H1 (cell line): Measurements from ENCODE around the gene SPAG5.

Source experiments
- CBX5 ChIP-seq: fragments of 300-800, 300-1000 bp; sonication (generic); IDR thresholded peaks from 2 replicates; pipeline ENCODE4 v1.7.1; 2016; ENCODE audit warnings: antibody characterized with exemption, low read length, low read depth
- FOSL1 ChIP-seq: IDR thresholded peaks from 2 replicates; pipeline ENCODE4 v1.6.1; 2011; ENCODE audit warnings: mild to moderate bottlenecking, low read depth, low read length, moderate library complexity; ENCODE audit not compliant: insufficient read depth
- GTF2F1 ChIP-seq: IDR thresholded peaks from 2 replicates; pipeline ENCODE4 v1.6.1; 2012; ENCODE audit warnings: low read depth, low read length, improper control_type of control experiment, borderline replicate concordance
- HDAC2 ChIP-seq, 2 experiments: fragments of 300-600 bp in 1 of 2; sonication (generic) in 1 of 2; IDR thresholded peaks; 2 replicates each; pipeline ENCODE4 v1.6.1; 2011 to 2012; ENCODE audit warnings: low read depth in 2 of 2, low read length in 2 of 2, mild to moderate bottlenecking in 2 of 2, moderate library complexity in 2 of 2, borderline replicate concordance in 1 of 2, inconsistent platforms in 1 of 2
- RFX5 ChIP-seq: IDR thresholded peaks from 2 replicates; pipeline ENCODE4 v1.6.1; 2011; ENCODE audit warnings: low read depth, low read length, improper control_type of control experiment, borderline replicate concordance
- TEAD4 ChIP-seq: IDR thresholded peaks from 2 replicates; pipeline ENCODE4 v1.6.1; 2012; ENCODE audit warnings: low read depth, low read length, inconsistent platforms, mixed read lengths
- TF ChIP-seq, protein P1 (sequence below), 3 experiments: IDR thresholded peaks; 1 replicate in 2 of 3; 2 replicates in 1 of 3; pipeline versions ENCODE4 v1.5.1 to v1.6.1; 2011; ENCODE audit warnings: low read length in 3 of 3, mild to moderate bottlenecking in 3 of 3, inconsistent platforms in 2 of 3, low read depth in 1 of 3, moderate library complexity in 1 of 3; ENCODE audit not compliant: insufficient read depth in 1 of 3; ENCODE audit errors: control extremely low read depth in 1 of 3
- TF ChIP-seq, protein P2 (sequence below): IDR thresholded peaks from 2 replicates; pipeline ENCODE4 v1.6.1; 2011; ENCODE audit warnings: low read length, improper control_type of control experiment
- TF ChIP-seq, protein P3 (sequence below): IDR thresholded peaks from 2 replicates; pipeline ENCODE4 v1.6.1; 2012; ENCODE audit warnings: inconsistent platforms

DNA sequence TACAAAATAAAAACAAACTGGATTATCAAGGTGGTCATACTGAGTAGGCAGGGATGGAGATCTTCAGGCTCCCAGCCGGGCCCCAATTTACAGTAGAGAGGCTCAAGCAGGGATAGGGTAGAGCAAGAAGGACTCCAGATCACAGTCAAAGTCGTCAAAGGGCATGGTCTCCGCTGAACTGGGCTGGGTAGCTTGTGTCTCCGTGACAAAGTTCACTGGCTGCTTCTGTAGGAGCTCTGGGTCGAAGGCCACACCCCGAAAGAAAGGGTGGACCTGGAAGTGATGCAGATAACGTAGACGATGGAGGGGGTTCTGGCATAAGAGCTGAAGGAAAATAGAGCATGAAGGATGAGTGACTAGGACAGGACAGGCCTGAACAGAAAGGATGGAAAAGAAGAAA is 11.6 kb upstream of the SPAG5 start:
- TF ChIP-seq RFX5 (no peak), GTF2F1 (no peak), CBX5 (no peak), FOSL1 (no peak), HDAC2 (IDR thresholded peaks at IDR 0.05; ENCODE audit: borderline replicate concordance in 1 of 2, low read depth in 2 of 2, low read length in 2 of 2) (no peak), TEAD4 (no peak)
- TF ChIP-seq, protein P1, sequence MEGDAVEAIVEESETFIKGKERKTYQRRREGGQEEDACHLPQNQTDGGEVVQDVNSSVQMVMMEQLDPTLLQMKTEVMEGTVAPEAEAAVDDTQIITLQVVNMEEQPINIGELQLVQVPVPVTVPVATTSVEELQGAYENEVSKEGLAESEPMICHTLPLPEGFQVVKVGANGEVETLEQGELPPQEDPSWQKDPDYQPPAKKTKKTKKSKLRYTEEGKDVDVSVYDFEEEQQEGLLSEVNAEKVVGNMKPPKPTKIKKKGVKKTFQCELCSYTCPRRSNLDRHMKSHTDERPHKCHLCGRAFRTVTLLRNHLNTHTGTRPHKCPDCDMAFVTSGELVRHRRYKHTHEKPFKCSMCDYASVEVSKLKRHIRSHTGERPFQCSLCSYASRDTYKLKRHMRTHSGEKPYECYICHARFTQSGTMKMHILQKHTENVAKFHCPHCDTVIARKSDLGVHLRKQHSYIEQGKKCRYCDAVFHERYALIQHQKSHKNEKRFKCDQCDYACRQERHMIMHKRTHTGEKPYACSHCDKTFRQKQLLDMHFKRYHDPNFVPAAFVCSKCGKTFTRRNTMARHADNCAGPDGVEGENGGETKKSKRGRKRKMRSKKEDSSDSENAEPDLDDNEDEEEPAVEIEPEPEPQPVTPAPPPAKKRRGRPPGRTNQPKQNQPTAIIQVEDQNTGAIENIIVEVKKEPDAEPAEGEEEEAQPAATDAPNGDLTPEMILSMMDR (IDR thresholded peaks at IDR 0.05; ENCODE audit: control extremely low read depth in 1 of 3, insufficient read depth in 1 of 3, low read depth in 1 of 3, low read length in 3 of 3) = no peak
- TF ChIP-seq, protein P2, sequence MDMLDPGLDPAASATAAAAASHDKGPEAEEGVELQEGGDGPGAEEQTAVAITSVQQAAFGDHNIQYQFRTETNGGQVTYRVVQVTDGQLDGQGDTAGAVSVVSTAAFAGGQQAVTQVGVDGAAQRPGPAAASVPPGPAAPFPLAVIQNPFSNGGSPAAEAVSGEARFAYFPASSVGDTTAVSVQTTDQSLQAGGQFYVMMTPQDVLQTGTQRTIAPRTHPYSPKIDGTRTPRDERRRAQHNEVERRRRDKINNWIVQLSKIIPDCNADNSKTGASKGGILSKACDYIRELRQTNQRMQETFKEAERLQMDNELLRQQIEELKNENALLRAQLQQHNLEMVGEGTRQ = no peak
- TF ChIP-seq, protein P3, sequence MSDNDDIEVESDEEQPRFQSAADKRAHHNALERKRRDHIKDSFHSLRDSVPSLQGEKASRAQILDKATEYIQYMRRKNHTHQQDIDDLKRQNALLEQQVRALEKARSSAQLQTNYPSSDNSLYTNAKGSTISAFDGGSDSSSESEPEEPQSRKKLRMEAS = no peak
